ENCODE measurements around the gene RIPK1.
"Not testable (repeated sequence)": the region's sequence is repeated elsewhere in the genome, so short reads cannot be mapped to it uniquely, and the experiment has no call there.

RIPK1 gene

DNA sequence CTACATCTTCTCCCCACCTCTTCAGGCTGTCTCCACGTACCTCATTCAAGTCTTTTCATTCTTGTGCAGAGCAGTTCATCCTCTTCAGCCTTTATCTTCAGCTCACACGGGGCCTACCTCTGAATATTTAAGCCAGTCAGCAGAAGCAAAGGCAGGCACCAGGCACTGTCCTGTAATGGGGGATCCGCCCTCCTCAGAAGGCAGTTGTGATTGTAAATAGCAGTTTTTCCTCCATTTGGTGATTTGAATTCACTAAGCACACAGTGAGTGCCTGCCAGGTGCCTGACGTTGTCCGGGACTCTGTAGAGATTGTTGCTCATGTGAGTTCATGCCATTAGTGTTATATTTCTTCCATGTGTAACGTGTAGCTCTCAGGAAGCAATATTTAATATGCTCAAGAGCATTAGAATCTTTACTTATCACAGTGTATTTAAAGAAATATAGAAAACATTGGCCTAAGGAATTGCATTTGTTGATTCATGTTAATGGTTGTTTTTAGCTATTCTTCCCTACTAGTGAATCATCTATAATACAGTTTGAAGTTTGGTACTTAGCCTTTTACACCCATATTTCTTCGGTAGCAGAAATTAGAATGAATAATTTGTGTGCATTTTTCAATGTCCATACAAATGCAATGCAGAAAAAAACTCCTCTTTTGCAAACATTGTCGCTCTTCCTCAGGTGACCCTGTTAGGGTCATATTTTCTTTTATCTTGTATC lies 68.2 kb downstream of the RIPK1 start:
- DNase-seq (ENCODE audit: low read depth): no peak

DNA sequence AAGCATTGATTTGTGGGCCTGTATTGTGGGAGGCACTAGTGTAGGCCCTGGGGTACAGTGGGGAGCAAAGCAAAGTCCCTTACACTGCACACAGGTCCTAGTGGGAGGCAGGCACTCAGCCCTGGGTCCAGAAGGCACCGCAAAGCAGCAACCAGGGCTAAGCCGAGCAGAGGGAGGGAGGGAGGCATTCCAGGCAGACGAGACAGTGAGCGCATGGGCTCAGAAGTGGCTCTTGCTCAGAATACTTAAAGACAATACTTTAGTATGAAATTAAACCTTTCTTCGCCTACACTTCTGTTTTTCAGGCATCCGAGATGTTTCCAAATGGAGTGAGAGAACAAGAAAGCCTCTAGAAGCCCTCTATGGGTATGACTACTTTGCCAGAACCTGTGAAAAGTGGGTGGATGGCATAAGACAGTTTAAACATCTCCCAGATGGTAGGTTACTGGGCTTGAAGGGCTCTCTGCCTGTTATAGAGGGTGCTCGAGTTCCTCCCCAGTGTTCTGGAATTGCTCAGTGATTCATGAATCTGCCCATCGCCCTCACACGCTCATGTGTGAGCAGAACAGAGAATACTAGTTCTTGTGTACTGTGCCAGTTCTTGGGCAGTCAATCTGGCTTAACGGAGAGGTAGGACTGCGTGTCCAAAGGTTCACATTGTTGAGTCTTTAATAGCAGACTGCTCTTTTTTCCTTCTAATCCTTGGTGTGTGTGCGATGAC lies 68.9 kb downstream of the RIPK1 start:
- DNase-seq (ENCODE audit: low read depth): no peak

DNA sequence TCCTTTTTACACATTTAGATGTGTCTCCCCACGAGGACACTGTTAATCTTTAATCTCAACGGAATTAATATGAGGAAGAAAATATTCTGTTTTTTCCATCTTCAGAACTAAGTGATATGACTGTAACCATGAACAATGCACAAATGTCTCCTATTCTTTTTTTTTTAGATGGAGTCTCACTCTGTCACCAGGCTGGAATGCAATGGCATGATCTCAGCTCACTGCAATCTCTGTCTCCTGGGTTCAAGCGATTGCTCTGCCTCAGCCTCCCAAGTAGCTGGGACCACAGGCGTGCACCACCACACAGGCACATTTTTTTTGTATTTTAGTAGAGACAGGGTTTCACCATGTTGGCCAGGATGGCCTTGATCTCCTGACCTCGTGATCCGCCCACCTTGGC lies 69.6 kb downstream of the RIPK1 start:
- DNase-seq (ENCODE audit: low read depth): not testable (repeated sequence)

DNA sequence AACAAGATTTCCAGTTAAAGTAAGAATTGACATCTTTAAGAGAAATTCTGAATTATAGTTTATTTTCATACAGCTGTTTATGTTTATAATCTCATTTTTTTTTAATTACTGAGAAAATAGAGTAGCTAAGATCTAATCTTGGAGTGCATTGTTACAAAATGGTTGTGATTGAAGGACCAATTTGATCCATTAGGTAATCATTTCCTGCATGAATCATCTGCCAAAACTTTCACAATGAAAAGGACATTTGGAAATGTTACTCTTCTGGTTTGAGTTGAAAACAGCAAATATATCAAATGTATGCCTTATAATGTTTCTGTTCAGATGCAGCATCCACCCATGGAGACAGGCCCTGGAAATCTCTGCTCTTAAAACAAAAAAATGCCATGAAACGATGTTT lies 70.0 kb downstream of the RIPK1 start:
- DNase-seq (ENCODE audit: low read depth): no peak

DNA sequence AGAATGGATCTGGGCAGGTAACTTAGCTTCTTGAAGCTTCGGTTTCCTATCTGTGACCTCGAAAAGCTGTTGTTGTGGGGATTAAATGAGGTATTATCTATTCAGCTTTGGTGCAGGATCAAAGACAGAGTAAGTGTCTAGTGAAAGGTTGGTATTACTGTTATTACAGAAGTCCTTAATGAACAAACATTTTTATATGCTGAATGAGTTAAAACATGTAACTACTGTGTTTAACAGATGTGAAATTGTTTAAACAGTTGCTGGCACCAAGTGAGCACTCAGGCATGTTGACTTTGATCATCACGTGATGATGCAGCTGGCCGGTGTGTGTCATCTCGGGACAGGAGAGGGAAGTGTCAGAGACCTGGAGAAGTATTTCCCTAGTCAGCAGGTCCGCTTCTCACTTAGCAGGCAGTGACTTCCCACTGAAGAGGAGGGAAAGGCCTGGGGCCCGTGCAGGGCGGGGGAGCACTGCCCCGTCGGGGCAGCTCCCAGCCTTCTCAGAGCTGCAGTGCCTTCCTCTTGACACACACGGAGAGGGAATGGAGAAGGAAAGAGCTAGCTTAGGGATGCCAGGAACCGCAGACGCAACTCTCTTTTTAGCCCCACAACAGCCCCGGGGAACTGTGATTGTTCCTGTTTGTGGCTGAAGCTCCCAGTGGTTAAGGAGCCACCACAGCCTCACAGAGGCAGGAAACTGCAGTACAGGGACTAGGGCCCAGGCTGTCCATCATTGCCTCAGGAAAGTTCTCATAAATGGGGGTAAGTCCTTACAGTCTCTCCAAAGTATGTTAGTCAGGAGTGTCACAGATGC lies 71.0 kb downstream of the RIPK1 start:
- DNase-seq (ENCODE audit: low read depth): no peak

DNA sequence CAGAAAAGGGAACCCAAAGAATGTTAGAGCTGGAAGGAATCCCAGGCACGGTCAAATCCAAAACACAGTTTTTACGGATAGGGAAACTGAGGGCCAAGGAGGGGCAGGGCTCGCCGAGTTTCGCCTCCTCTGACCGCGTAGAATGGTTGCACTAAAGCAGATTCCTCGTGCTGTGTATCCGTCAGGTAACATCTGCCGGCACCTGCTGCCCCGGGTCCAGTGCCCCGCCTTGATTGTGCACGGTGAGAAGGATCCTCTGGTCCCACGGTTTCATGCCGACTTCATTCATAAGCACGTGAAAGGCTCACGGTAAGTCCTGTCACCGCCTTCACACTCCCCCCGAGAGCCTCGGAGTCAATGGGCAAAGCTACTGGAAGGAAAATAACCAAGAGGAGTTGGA lies 71.9 kb downstream of the RIPK1 start:
- no peak for DNase-seq (ENCODE audit: low read depth)

DNA sequence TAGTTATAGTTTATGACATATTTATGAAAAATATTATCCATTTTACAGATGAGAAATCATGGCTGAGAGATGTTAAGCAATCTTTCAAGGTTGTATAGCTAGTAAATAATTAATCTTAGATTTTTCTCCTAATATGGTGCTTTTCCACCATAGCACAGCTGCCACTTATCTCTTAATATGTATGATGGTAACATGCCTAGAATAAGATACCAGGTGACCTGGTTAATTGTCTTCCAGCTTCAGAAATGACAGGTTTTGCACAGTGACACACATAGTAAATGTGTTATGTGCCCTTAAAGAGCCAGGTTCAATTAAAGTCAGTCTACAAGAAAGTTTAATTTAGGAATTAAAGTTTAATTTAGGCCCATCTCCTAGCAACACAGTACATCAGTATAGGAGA lies 74.2 kb downstream of the RIPK1 start:
- DNase-seq (ENCODE audit: low read depth): no peak

DNA sequence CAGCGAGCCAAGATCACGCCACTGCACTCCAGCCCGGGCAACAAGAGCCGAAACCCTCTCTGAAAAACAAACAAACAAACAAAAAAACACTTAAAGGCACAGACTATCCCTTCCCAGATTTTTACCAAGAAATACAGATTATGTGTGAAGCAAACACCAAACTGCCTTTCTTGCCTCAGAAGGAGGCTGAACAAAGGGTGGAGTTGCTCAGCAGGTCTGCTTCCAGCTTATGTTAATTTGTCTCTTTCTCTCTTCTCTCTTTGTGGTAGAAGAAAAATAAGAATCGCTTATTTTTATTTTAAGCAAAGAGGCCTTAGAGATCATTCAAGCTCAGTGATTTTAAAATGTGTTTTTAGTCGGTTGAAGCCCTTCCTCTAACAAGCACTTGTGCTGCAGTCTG lies 74.9 kb downstream of the RIPK1 start:
- no peak for DNase-seq (ENCODE audit: low read depth)

DNA sequence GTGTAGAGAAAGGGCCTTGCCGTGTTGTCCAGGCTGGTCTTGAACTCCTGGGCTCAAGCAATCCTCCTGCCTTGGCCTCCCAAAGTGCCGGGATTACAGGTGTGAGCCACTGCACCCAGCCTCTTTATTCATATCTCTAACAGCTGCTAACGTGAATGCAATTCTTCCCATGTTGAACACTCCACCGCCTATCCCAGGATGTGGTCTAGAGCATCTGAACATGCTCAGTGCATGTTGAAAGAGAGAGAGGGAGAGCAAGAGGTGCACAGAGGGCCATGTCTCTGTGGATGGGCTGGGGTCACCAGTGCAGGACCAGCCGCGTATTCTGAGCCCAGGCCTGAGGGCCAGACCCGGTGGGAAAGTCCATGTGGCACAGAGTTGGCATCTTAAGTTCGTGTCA lies 76.3 kb downstream of the RIPK1 start:
- DNase-seq (ENCODE audit: low read depth): no peak

DNA sequence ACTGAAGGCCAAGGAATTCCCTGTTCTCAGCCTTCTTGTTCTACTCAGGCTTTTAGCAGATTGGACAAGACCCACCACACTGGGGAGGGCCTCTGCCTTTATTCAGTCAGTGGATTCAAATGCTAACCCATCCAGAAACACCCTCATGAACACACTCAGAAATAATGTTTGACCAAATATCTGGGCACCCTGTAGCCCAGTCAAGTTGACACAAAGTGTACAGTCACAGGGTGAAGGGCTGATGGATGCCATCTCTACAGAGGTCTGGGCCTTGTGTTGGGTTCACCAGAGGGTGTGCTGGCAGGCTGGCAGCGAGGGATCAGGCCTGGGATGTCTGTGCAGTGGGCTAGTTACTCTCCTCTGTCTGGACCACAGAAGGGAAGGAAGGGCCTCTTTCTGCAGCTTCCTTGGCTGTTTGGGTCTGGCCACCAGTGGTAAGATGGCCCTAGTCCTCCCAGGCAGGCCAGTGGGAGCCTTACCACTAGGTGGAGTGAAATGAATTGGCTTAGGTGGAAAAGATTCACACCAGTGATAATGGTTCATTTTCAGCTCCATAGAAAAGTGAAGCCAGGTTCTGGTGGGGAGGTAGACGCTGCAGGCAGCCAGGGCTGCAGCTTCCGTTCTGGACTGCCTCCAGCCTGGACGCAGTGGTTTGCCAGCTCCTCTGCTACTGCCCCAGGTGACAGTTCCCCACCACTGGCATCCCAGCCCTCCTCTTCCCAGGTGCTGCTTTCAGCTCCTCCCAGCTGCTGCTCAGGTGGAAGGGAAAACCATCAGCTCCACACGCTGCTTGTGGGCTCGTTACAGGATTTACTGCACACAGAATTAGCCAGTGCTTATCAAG lies 79.8 kb downstream of the RIPK1 start:
- no peak for DNase-seq (ENCODE audit: low read depth)

DNA sequence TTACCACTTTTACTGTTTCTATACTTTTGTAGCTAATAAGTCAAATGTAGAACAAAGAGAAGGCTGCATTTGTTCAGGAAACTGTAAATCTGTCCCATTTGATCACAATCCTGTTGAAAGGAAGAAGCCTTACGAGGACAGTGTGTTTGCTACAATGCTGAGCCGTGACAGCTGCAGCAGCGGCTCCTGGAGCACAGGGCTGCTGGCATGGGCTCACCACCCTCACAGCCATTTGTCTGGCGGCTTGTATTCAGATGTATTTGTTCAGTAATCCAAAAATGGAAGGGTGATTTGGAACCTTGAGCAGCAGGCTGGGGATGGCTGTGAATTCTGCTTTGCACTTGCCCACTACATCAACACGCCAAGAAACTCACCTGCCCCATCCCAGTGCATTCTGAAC lies 83.4 kb downstream of the RIPK1 start:
- no peak for DNase-seq (ENCODE audit: low read depth)

DNA sequence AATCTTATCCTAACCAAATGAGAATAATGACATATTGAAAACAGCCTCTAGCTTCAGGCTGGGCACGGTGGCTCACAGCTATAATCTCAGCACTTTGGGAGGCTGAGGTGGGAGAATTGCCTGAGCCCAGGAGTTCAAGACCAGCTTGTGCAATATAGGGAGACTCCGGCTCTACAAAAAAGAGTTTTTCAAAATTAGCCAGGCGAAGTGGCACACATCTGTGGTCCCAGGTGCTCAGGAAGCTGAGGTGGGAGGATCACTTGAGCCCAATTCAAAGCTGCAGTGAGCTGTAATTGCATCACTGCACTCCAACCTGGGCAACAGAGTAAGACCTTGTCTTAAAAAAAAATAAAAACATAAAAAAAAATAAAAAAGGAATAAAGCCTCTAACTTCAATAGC lies 84.4 kb downstream of the RIPK1 start:
- DNase-seq (ENCODE audit: low read depth): no peak

DNA sequence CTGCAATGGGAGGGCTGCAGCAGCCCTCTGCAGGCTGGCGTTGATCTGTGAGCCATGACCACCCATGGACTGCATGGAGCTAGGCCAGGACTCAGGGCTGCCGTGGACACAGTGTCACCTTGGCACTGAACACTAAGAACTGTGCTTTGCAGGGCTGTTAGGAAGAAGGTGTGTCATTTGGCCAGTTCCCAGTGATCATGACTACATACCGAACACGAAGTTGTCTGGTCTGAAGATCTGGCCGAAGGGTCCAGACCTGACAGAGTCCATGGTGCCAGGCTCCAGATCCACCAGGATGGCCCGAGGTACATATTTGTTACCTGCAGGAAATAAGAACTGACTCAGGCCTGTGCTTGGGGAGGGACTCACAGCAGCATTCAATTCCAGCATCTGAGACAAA lies 87.1 kb downstream of the RIPK1 start:
- not testable (repeated sequence) for DNase-seq (ENCODE audit: low read depth)

DNA sequence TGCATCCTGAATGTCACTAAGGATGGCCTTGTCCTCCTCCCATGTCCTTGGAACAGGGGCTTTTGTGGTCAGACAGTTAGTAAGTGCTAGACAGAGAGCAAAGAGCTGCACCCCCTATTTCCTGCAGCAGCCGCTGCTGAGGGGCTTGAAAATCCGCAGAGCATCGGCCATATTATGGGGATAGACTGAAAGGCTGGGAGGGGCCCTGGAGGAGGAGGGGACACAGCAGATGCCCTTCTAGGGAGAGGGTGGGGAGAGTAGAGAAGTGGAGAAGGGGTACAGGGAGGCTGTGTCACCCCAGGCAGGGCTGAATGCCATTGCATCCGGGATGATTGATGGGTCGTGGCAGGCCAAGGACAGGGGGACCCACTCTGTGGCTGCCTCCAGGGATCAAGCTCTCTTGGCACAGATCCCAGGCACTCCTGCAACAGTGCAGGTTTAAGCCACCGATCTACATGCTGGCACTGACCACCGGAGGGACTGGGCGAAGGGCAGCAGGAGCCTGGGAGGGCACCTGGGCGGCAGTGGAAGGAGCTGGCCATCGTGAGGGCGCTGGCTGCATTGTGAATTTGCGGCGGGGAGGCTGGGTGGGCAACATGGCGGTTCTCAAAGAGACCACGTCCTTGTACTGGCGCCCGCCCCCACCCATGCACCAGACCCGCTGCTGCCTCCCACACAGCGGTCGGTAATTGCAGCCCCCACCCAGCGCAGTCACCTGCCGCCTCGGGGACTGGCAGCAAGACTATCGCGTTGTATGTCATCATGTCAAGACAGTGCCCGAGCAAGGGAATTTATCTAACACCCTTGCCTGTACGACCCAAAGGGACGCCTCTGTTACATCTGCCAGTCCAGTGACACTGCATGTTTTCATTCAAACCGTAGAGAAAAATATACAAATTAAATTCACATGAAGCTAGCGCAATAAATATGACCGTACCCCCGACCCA lies 88.2 kb downstream of the RIPK1 start:
- DNase-seq (ENCODE audit: low read depth): not testable (repeated sequence)

DNA sequence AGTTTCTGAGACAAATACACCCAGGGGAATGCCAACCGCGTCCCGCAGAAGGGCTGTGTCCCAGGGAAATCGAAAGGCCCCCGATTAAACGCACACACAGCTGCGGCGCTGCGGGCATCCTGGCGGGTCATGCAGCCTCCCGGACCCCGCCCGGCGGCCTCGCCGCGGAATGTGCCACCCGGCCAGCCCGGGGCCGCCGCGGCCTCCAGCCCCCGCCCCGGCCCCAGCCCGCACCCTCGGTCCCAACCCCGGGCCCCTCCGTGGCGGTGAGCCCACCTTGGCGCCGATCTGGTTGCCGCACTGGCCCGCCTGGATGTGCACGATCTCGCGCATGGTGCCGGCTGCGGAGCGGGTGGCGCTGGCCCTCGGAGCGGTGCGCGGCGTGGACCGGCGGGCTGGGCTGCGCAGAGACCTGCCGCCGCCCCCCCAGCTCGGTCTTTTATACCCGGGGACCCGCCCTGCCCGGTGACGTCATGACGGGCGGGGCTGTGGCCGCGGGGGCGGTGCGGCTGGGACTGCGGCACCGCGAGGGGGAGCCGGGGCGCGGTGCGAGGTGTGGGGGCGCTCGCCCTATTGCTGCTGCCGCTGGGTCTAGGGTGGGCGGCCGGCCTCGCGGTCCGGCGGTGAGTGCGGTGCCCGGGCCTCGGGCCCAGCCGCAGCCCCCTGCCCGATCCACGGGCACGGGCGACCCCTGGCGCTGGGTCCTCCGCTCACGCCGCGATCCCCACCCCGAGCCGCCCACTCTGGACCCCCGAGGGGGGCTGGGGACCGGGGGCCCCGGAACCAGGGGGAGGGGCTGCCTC lies 89.0 kb downstream of the RIPK1 start, which contains the start of gene TUBB2A:
Gene TUBB2A, minus strand, starts transcription at position 414 of the 803 bp plus-strand sequence. Its CDS starts 81 bp downstream, at position 333.
- peak; percentile 76 for DNase-seq (ENCODE audit: low read depth)

DNA sequence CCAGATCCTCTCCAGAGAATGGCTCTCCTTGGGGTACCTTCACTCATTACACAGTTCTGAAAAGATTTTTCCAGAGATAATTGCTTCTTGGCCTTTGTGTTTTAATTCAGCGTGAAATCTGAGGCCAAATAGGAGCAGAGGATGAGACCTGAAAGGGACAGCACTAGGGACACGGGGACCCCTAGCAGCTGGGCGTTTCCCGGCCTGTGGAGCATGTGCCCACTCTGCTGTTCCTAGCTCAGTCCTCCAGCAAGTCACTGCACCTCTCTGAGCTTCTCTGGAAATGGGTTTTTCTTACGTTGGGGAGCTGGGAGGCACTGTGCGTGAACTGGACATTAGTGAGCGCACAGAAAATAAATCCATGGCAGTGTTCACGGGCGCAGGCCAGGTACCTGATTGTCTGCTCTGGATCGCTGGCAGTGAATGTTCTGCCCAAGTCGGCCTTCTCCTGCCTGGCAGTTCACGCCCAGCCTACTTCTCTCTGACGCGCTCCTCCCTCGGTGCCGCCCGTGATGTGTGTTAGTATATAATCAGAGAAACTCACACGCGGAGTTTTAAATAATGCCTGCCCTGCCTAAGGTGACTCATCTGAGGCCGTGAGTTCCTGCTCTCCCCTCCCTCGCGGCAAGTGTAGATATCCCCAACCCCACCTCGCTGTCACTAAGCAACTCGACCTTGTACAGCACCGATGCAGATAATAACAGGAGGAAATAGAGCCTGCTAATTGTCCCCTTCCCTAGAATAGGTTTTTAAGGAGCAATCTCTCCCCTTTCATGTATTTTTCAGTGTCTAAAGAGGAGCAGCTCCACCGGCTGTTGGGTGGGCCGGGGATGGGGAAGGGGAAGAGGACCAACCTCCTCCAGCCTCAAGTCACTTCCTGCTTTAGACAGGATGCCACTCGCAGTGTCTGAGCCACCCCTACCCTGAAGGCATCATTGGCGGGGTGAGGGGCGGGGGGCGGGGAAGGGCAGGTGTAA lies 91.8 kb downstream of the RIPK1 start:
- DNase-seq (ENCODE audit: low read depth): no peak

DNA sequence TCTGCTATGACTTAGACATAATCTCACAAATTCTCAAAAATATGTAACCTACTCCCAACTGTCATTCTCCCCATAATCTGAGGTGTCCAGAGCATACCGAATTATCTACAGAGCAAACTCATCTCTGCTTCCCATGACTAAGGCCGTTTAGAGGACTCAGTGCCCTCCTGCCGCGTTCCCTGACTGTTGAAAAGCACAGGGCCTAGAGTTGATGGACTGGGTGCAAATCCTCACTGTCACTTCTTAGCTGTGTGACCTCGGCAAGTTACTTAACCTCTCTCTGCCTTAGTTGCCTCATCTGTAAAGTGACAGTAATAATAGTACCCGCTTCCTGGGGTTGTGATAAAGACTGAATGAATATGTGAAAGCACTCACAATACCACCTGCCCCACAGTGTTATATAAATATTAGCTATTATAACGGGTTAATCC lies 93.8 kb downstream of the RIPK1 start:
- DNase-seq (ENCODE audit: low read depth): no peak

DNA sequence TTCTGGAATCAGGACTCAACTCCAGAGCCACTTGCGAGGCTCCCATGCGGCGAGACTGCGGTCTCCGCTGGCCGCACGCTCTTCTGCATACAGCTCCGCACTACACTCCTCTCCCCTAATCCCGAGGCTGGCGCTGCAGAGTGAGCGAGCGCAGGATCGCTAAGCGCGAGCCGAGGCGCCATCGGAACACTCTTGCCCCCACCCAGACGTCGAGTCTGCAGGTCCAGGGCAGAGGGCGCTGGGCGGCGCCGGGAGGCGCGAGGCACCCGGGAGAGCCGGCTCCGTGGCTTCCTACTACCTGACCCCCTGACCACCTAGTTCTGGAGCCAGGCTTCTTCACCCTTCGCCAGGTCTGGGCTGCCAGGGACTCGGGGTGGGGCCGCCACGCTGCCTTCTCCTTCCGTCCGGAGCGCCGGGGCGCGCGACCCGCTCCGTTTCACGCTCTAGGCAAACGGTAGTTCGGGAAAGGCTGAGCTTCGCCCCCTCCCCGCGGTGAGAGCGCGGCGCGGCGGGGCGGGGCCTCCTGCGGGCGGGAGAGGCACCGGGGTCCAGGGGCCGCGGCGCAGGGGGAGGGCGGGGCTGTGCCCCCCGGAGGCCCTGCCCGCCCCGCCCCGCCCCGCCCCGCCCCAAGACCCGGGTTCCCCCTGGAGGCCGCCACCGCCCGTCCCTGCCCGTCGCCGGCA lies 94.4 kb downstream of the RIPK1 start:
- no peak for DNase-seq (ENCODE audit: low read depth)

Measured in activated gamma-delta T cell treated with anti-CD3 and anti-CD28 coated beads, Interleukin-2, amount 50 U/mL, for 16 hours (primary cell).